H9 (cell line): ENCODE data around the gene CD59. TPM values are rescaled to one million over a fixed set of nuclear protein-coding genes. Genes with fewer than 3 reads are reported as not detected.
A peak's percentile ranks its signal among the peaks of the same experiment; 100 is the strongest.

ENCODE experiments used
- DNase-seq: peaks from one replicate; pipeline ENCODE4 v3.0.0-alpha.2; 2017
- H2AFZ ChIP-seq: one replicate; pipeline ENCODE4 v1.6.1; 2013; ENCODE audit warnings: mild to moderate bottlenecking, low read length, control low read depth, moderate library complexity
- H2AK5ac ChIP-seq: 2 replicates; pipeline ENCODE4 v1.6.1; 2013; ENCODE audit warnings: low read length, control low read depth, mixed read lengths; ENCODE audit not compliant: insufficient read length
- H2BK120ac ChIP-seq: one replicate; pipeline ENCODE4 v1.6.1; 2013; ENCODE audit warnings: low read depth, mild to moderate bottlenecking, low read length, control low read depth, inconsistent platforms; ENCODE audit not compliant: poor library complexity, severe bottlenecking
- H2BK12ac ChIP-seq: 2 replicates; pipeline ENCODE4 v1.6.1; 2013; ENCODE audit warnings: low read length, control low read depth, mixed read lengths, low read depth; ENCODE audit not compliant: insufficient read length
- H2BK15ac ChIP-seq: 2 replicates; pipeline ENCODE4 v1.6.1; 2013; ENCODE audit warnings: low read depth, low read length, control low read depth
- H2BK20ac ChIP-seq: one replicate; pipeline ENCODE4 v1.6.1; 2013; ENCODE audit warnings: low read depth, mild to moderate bottlenecking, low read length, control low read depth, inconsistent platforms; ENCODE audit not compliant: poor library complexity, severe bottlenecking
- H2BK5ac ChIP-seq: 2 replicates; pipeline ENCODE4 v1.6.1; 2013; ENCODE audit warnings: low read length, control low read depth, mixed read lengths; ENCODE audit not compliant: insufficient read length
- H3K14ac ChIP-seq: 2 replicates; pipeline ENCODE4 v1.6.1; 2013; ENCODE audit warnings: low read length, control low read depth; ENCODE audit not compliant: insufficient read depth
- H3K18ac ChIP-seq: 2 replicates; pipeline ENCODE4 v1.6.1; 2013; ENCODE audit warnings: low read depth, mild to moderate bottlenecking, mixed read lengths, low read length, control low read depth; ENCODE audit not compliant: insufficient read length
- H3K23ac ChIP-seq: 2 replicates; pipeline ENCODE4 v1.6.1; 2013; ENCODE audit warnings: low read length, control low read depth, mixed read lengths, low read depth; ENCODE audit not compliant: insufficient read length
- H3K23me2 ChIP-seq: 2 replicates; pipeline ENCODE4 v1.6.1; 2013; ENCODE audit warnings: low read depth, mild to moderate bottlenecking, mixed read lengths, low read length, control low read depth; ENCODE audit not compliant: insufficient read length, poor library complexity, severe bottlenecking
- H3K27ac ChIP-seq: 2 replicates; pipeline ENCODE4 v1.5.1; 2013; ENCODE audit warnings: low read length, control low read depth, mixed read lengths, low read depth; ENCODE audit not compliant: insufficient read length
- H3K27me3 ChIP-seq: 2 replicates; pipeline ENCODE4 v1.6.1; 2013; ENCODE audit warnings: low read length, control low read depth, inconsistent platforms; ENCODE audit not compliant: insufficient read depth
- H3K4ac ChIP-seq: 2 replicates; pipeline ENCODE4 v1.6.1; 2013; ENCODE audit warnings: low read depth, mild to moderate bottlenecking, control low read depth, inconsistent platforms, low read length, moderate library complexity
- H3K4me1 ChIP-seq: 2 replicates; pipeline ENCODE4 v1.6.1; 2013; ENCODE audit warnings: low read length, control low read depth, inconsistent platforms; ENCODE audit not compliant: insufficient read depth
- H3K4me2 ChIP-seq: 2 replicates; pipeline ENCODE4 v1.6.1; 2013; ENCODE audit warnings: low read length, control low read depth, mixed read lengths; ENCODE audit not compliant: insufficient read length, insufficient read depth
- H3K56ac ChIP-seq: 2 replicates; pipeline ENCODE4 v1.6.1; 2013; ENCODE audit warnings: low read depth, mild to moderate bottlenecking, mixed read lengths, low read length, control low read depth; ENCODE audit not compliant: insufficient read length
- H3K79me1 ChIP-seq: 2 replicates; pipeline ENCODE4 v1.6.1; 2013; ENCODE audit warnings: low read depth, mild to moderate bottlenecking, moderate library complexity, low read length, control low read depth, inconsistent platforms; ENCODE audit not compliant: insufficient read depth, poor library complexity, severe bottlenecking
- H3K79me2 ChIP-seq: 2 replicates; pipeline ENCODE4 v1.6.1; 2013; ENCODE audit warnings: low read length, control low read depth, inconsistent platforms; ENCODE audit not compliant: insufficient read depth
- H3K9ac ChIP-seq: 2 replicates; pipeline ENCODE4 v1.6.1; 2013; ENCODE audit warnings: low read length, control low read depth, mixed read lengths; ENCODE audit not compliant: insufficient read length; ENCODE audit errors: extremely low read depth
- H3K9me3 ChIP-seq: one replicate; pipeline ENCODE4 v1.6.1; 2013; ENCODE audit warnings: low read depth, low read length, inconsistent platforms; ENCODE audit not compliant: control insufficient read depth
- H3T11ph ChIP-seq: one replicate; pipeline ENCODE4 v1.6.1; 2013; ENCODE audit warnings: mild to moderate bottlenecking, low read length, control low read depth, inconsistent platforms
- H4K20me1 ChIP-seq: one replicate; pipeline ENCODE4 v1.6.1; 2013; ENCODE audit not compliant: control insufficient read depth, insufficient read length, insufficient read depth
- H4K5ac ChIP-seq: 2 replicates; pipeline ENCODE4 v1.6.1; 2013; ENCODE audit warnings: low read depth, mild to moderate bottlenecking, mixed read lengths, low read length, control low read depth; ENCODE audit not compliant: insufficient read length
- H4K8ac ChIP-seq: replicated peaks from 2 replicates; pipeline ENCODE4 v1.6.1; 2013; ENCODE audit warnings: low read length, control low read depth, mixed read lengths, low read depth; ENCODE audit not compliant: insufficient read length
- H4K91ac ChIP-seq: 2 replicates; pipeline ENCODE4 v1.6.1; 2013; ENCODE audit warnings: low read depth, mild to moderate bottlenecking, moderate library complexity, mixed read lengths, low read length, control low read depth; ENCODE audit not compliant: insufficient read length
- H3K27ac Mint-ChIP-seq, 3 experiments: 2 replicates in 2 of 3; 3 replicates in 1 of 3; pipeline ENCODE4 v1.8.0; 2020 to 2021; ENCODE audit warnings: mixed read lengths in 3 of 3, mild to moderate bottlenecking in 1 of 3, moderate library complexity in 1 of 3
- H3K27me3 Mint-ChIP-seq: 2 replicates; pipeline ENCODE4 v1.8.0; 2021; ENCODE audit warnings: low read depth, mild to moderate bottlenecking, moderate library complexity, mixed read lengths
- H3K36me3 Mint-ChIP-seq, 3 experiments: 2 replicates in 2 of 3; 3 replicates in 1 of 3; pipeline ENCODE4 v1.8.0; 2020 to 2021; ENCODE audit warnings: low read depth in 3 of 3, mixed read lengths in 3 of 3; ENCODE audit not compliant: insufficient read depth in 1 of 3
- H3K4me1 Mint-ChIP-seq, 2 experiments: 2 replicates each; pipeline ENCODE4 v1.8.0; 2020; ENCODE audit warnings: mixed read lengths in 2 of 2
- H3K4me3 Mint-ChIP-seq, 2 experiments: 2 replicates in 1 of 2; 3 replicates in 1 of 2; pipeline ENCODE4 v1.8.0; 2020 to 2021; ENCODE audit warnings: mild to moderate bottlenecking in 2 of 2, mixed read lengths in 2 of 2, moderate library complexity in 1 of 2
- H3K9me3 Mint-ChIP-seq, 2 experiments: 2 replicates in 1 of 2; 3 replicates in 1 of 2; pipeline ENCODE4 v1.8.0; 2020; ENCODE audit warnings: mild to moderate bottlenecking in 2 of 2, mixed read lengths in 2 of 2, moderate library complexity in 1 of 2
- CTCF ChIP-seq: fragments of 200-600 bp; sonication (generic); conservative IDR thresholded peaks from 3 replicates; pipeline ENCODE4 v1.8.0; 2021; ENCODE audit warnings: antibody characterized with exemption, mild to moderate bottlenecking
- WGBS: extraction: QIAGEN DNeasy Blood & Tissue Kit; methylation state at CpG from one replicate; pipeline ENCODE4 v1.1.7; 2013; ENCODE audit warnings: missing lambda C conversion rate, low lambda C conversion rate, mixed read lengths; ENCODE audit not compliant: insufficient read length; ENCODE audit errors: extremely low coverage; 5-methylcytosine and 5-hydroxymethylcytosine counted together
- total RNA-seq: library from RNA; stranded (reverse); gene quantifications from 2 replicates; pipeline ENCODE4 v1.2.1, GENCODE V29; 2021

Gene CD59
- total RNA-seq, 1 experiment from 2014 or later, result 91.5 TPM

GRCh38 chr11:33699515-33700062 is 36.6 kb downstream of the CD59 start:
- Histone ChIP-seq H2BK20ac (no peak overlapping the region), H2AFZ (no peak overlapping the region)
- no CpG with 5 or more reads among the region's 12 CpGs for WGBS

More at GRCh38 chr11:33699515-33700062, 36.6 kb downstream of the CD59 start:
- H3K9me3 Mint-ChIP-seq, result no peaks in the 10 kb centered on the region
- H3K14ac ChIP-seq, result no peak overlapping the region
- H3K23me2 ChIP-seq, result peaks cover 5% of the 10 kb centered on the region
- no peaks in the 10 kb centered on the region for H3K79me1 ChIP-seq
- H3K27me3 ChIP-seq, result no peaks in the 10 kb centered on the region
- H2AK5ac ChIP-seq, result no peak overlapping the region
- no peak overlapping the region for H3K18ac ChIP-seq
- no peak for DNase-seq
- H3K27me3 Mint-ChIP-seq, result peaks cover 19% of the 10 kb centered on the region
- peak overlapping the region; percentile 78 to 81 for H3K4me3 Mint-ChIP-seq
- H3K56ac ChIP-seq, result no peak overlapping the region
- H4K20me1 ChIP-seq, result no peaks in the 10 kb centered on the region
- no peak overlapping the region for H4K8ac ChIP-seq
- H4K91ac ChIP-seq, result no peak overlapping the region
- H4K5ac ChIP-seq, result no peak overlapping the region
- TF ChIP-seq CTCF, result no peak
- no peak overlapping the region for H3T11ph ChIP-seq
- no peak overlapping the region for H2BK5ac ChIP-seq
- H3K36me3 Mint-ChIP-seq, result no peaks in the 10 kb centered on the region
- no peak overlapping the region for H3K9ac ChIP-seq
- H3K4me1 Mint-ChIP-seq, result peaks cover 38 to 42% of the 10 kb centered on the region in 2 experiments
- H3K4me2 ChIP-seq, result peak overlapping the region; percentile 43
- no peak overlapping the region for H3K23ac ChIP-seq
- no peak overlapping the region for H3K27ac ChIP-seq
- no peak overlapping the region for H2BK120ac ChIP-seq
- no peak overlapping the region for H3K4ac ChIP-seq
- H2BK15ac ChIP-seq, result no peak overlapping the region
- no peaks in the 10 kb centered on the region for H3K4me1 ChIP-seq
- no peak overlapping the region for H3K27ac Mint-ChIP-seq
- H2BK12ac ChIP-seq, result no peak overlapping the region
- H3K79me2 ChIP-seq, result no peaks in the 10 kb centered on the region
- H3K9me3 ChIP-seq, result no peaks in the 10 kb centered on the region
